GM12878 (cell line): Measurements from ENCODE around the gene ITGB2. TPM values are rescaled to one million over a fixed set of nuclear protein-coding genes. Genes with fewer than 3 reads are reported as not detected.

Source experiments
- polyA plus RNA-seq, 11 experiments: library from polyadenylated mRNA; depleted of rRNA in 4 of 11; unstranded in 6 of 11; stranded (reverse) in 5 of 11; fragments of >200 nt; fragmentation: Nextera tagmentation in 4 of 11; fragmentation: Illumina TruSeq in 1 of 11; extraction: Ambion mirVana in 4 of 11; extraction: Trizol in 1 of 11; gene quantifications; 1 replicate in 1 of 11; 2 replicates in 10 of 11; pipeline versions ENCODE4 v1.2.1 to v1.2.3, GENCODE V29; 2011 to 2016; ENCODE audit warnings: inconsistent platforms in 2 of 11, missing spikeins in 2 of 11, low read depth in 1 of 11
- total RNA-seq, 4 experiments: library from RNA; depleted of rRNA in 3 of 4; stranded (reverse); fragments of >200 nt in 3 of 4; fragmentation: Illumina TruSeq in 1 of 4; extraction: Trizol in 1 of 4; gene quantifications; 2 replicates each; pipeline versions ENCODE4 v1.2.1 to v1.2.3, GENCODE V29; 2013 to 2021

The ITGB2 gene
- total and polyA plus RNA-seq, 10 of the 15 experiments (the other 5 are each of a cell fraction or from before 2014, with no cell fraction given) = 8.0 to 172 (median 58.9) TPM

Other genes with a start within 250 kb of the ITGB2 start
Only the 7 nearest of the 8 such genes appear.
- gene KRTAP10-12, start 223.7 kb downstream of the ITGB2 start, total RNA-seq (2014; rRNA removed) = not detected in 2 replicates
- gene KRTAP10-12, start 223.7 kb downstream of the ITGB2 start, total RNA-seq (2014; rRNA removed; fragmentation: Illumina TruSeq; extraction: Trizol) = not detected in 2 replicates
- not detected in 2 replicates for gene KRTAP10-12, start 223.7 kb downstream of the ITGB2 start, total RNA-seq (2021)
- not detected in 2 replicates for gene KRTAP10-12, start 223.7 kb downstream of the ITGB2 start, polyA plus RNA-seq (2011; rRNA removed)
- not detected in 2 replicates for gene KRTAP10-12, start 223.7 kb downstream of the ITGB2 start, polyA plus RNA-seq (2014; fragmentation: Illumina TruSeq; extraction: Trizol)
- gene KRTAP10-12, start 223.7 kb downstream of the ITGB2 start, polyA plus RNA-seq (2014; fragmentation: Nextera tagmentation; extraction: Ambion mirVana) = not detected
- not detected in 2 replicates for gene KRTAP10-12, start 223.7 kb downstream of the ITGB2 start, polyA plus RNA-seq (2014; rRNA removed)
- not detected for gene KRTAP10-12, start 223.7 kb downstream of the ITGB2 start, polyA plus RNA-seq (2016; fragmentation: Nextera tagmentation; extraction: Ambion mirVana)
- gene TSPEAR, start 209.3 kb downstream of the ITGB2 start, total RNA-seq (2014; rRNA removed) = not detected in 2 replicates
- not detected in 2 replicates for gene TSPEAR, start 209.3 kb downstream of the ITGB2 start, total RNA-seq (2014; rRNA removed; fragmentation: Illumina TruSeq; extraction: Trizol)
- gene TSPEAR, start 209.3 kb downstream of the ITGB2 start, total RNA-seq (2021) = not detected in 2 replicates
- gene TSPEAR, start 209.3 kb downstream of the ITGB2 start, polyA plus RNA-seq (2011; rRNA removed) = not detected in 2 replicates
- not detected in 2 replicates for gene TSPEAR, start 209.3 kb downstream of the ITGB2 start, polyA plus RNA-seq (2014; fragmentation: Illumina TruSeq; extraction: Trizol)
- not detected for gene TSPEAR, start 209.3 kb downstream of the ITGB2 start, polyA plus RNA-seq (2014; fragmentation: Nextera tagmentation; extraction: Ambion mirVana)
- not detected in 2 replicates for gene TSPEAR, start 209.3 kb downstream of the ITGB2 start, polyA plus RNA-seq (2014; rRNA removed)
- gene TSPEAR, start 209.3 kb downstream of the ITGB2 start, polyA plus RNA-seq (2016; fragmentation: Nextera tagmentation; extraction: Ambion mirVana) = not detected
- gene UBE2G2, start 119.1 kb downstream of the ITGB2 start, total RNA-seq (2014; rRNA removed) = 75.6 and 82.3 TPM in 2 replicates
- 62.4 and 66.1 TPM in 2 replicates for gene UBE2G2, start 119.1 kb downstream of the ITGB2 start, total RNA-seq (2014; rRNA removed; fragmentation: Illumina TruSeq; extraction: Trizol)
- gene UBE2G2, start 119.1 kb downstream of the ITGB2 start, total RNA-seq (2021) = 71.0 and 76.1 TPM in 2 replicates
- gene UBE2G2, start 119.1 kb downstream of the ITGB2 start, polyA plus RNA-seq (2011; rRNA removed) = 101 and 102 TPM in 2 replicates
- 93.5 and 94.7 TPM in 2 replicates for gene UBE2G2, start 119.1 kb downstream of the ITGB2 start, polyA plus RNA-seq (2014; fragmentation: Illumina TruSeq; extraction: Trizol)
- gene UBE2G2, start 119.1 kb downstream of the ITGB2 start, polyA plus RNA-seq (2014; fragmentation: Nextera tagmentation; extraction: Ambion mirVana) = 10 to 100 TPM; 27.0 to 32.0 TPM
- gene UBE2G2, start 119.1 kb downstream of the ITGB2 start, polyA plus RNA-seq (2014; rRNA removed) = 116 and 139 TPM in 2 replicates
- 10 to 100 TPM; 72.7 to 79.2 TPM for gene UBE2G2, start 119.1 kb downstream of the ITGB2 start, polyA plus RNA-seq (2016; fragmentation: Nextera tagmentation; extraction: Ambion mirVana)
- gene SUMO3, start 102.8 kb downstream of the ITGB2 start, total RNA-seq (2014; rRNA removed) = 67.5 and 77.0 TPM in 2 replicates
- 70.3 and 74.3 TPM in 2 replicates for gene SUMO3, start 102.8 kb downstream of the ITGB2 start, total RNA-seq (2014; rRNA removed; fragmentation: Illumina TruSeq; extraction: Trizol)
- gene SUMO3, start 102.8 kb downstream of the ITGB2 start, total RNA-seq (2021) = 85.9 and 91.3 TPM in 2 replicates
- gene SUMO3, start 102.8 kb downstream of the ITGB2 start, polyA plus RNA-seq (2011; rRNA removed) = 106 and 119 TPM in 2 replicates
- 80.0 and 88.4 TPM in 2 replicates for gene SUMO3, start 102.8 kb downstream of the ITGB2 start, polyA plus RNA-seq (2014; fragmentation: Illumina TruSeq; extraction: Trizol)
- gene SUMO3, start 102.8 kb downstream of the ITGB2 start, polyA plus RNA-seq (2014; fragmentation: Nextera tagmentation; extraction: Ambion mirVana) = 10 to 100 TPM; 14.3 to 33.0 TPM
- gene SUMO3, start 102.8 kb downstream of the ITGB2 start, polyA plus RNA-seq (2014; rRNA removed) = 91.3 and 98.3 TPM in 2 replicates
- 100 to 1,000 TPM; 164 TPM for gene SUMO3, start 102.8 kb downstream of the ITGB2 start, polyA plus RNA-seq (2016; fragmentation: Nextera tagmentation; extraction: Ambion mirVana)
- 46.9 and 48.0 TPM in 2 replicates for gene PTTG1IP, start 47.2 kb downstream of the ITGB2 start, total RNA-seq (2014; rRNA removed)
- 30.2 and 33.4 TPM in 2 replicates for gene PTTG1IP, start 47.2 kb downstream of the ITGB2 start, total RNA-seq (2014; rRNA removed; fragmentation: Illumina TruSeq; extraction: Trizol)
- 45.5 and 46.7 TPM in 2 replicates for gene PTTG1IP, start 47.2 kb downstream of the ITGB2 start, total RNA-seq (2021)
- gene PTTG1IP, start 47.2 kb downstream of the ITGB2 start, polyA plus RNA-seq (2011; rRNA removed) = 44.2 and 49.2 TPM in 2 replicates
- 33.2 and 33.8 TPM in 2 replicates for gene PTTG1IP, start 47.2 kb downstream of the ITGB2 start, polyA plus RNA-seq (2014; fragmentation: Illumina TruSeq; extraction: Trizol)
- 10 to 100 TPM in 1 of 2 experiments, 1 to 10 TPM in 1; 2.4 to 10.4 TPM for gene PTTG1IP, start 47.2 kb downstream of the ITGB2 start, polyA plus RNA-seq (2014; fragmentation: Nextera tagmentation; extraction: Ambion mirVana)
- gene PTTG1IP, start 47.2 kb downstream of the ITGB2 start, polyA plus RNA-seq (2014; rRNA removed) = 39.3 and 43.4 TPM in 2 replicates
- 10 to 100 TPM; 49.5 to 56.4 TPM for gene PTTG1IP, start 47.2 kb downstream of the ITGB2 start, polyA plus RNA-seq (2016; fragmentation: Nextera tagmentation; extraction: Ambion mirVana)
- gene SLX9, start 19.1 kb upstream of the ITGB2 start, total RNA-seq (2014; rRNA removed) = 39.4 and 40.2 TPM in 2 replicates
- gene SLX9, start 19.1 kb upstream of the ITGB2 start, total RNA-seq (2014; rRNA removed; fragmentation: Illumina TruSeq; extraction: Trizol) = 17.0 and 18.0 TPM in 2 replicates
- gene SLX9, start 19.1 kb upstream of the ITGB2 start, total RNA-seq (2021) = 81.3 and 83.2 TPM in 2 replicates
- 14.8 and 27.7 TPM in 2 replicates for gene SLX9, start 19.1 kb upstream of the ITGB2 start, polyA plus RNA-seq (2011; rRNA removed)
- 1.7 and 5.9 TPM in 2 replicates for gene SLX9, start 19.1 kb upstream of the ITGB2 start, polyA plus RNA-seq (2014; fragmentation: Illumina TruSeq; extraction: Trizol)
- 1 to 10 TPM in 1 of 2 experiments, under 1 TPM in 1; 0.69 to 5.5 TPM for gene SLX9, start 19.1 kb upstream of the ITGB2 start, polyA plus RNA-seq (2014; fragmentation: Nextera tagmentation; extraction: Ambion mirVana)
- 53.6 and 62.2 TPM in 2 replicates for gene SLX9, start 19.1 kb upstream of the ITGB2 start, polyA plus RNA-seq (2014; rRNA removed)
- 10 to 100 TPM; 69.2 to 75.5 TPM for gene SLX9, start 19.1 kb upstream of the ITGB2 start, polyA plus RNA-seq (2016; fragmentation: Nextera tagmentation; extraction: Ambion mirVana)
- 29.8 and 34.2 TPM in 2 replicates for gene ADARB1, start 153.7 kb upstream of the ITGB2 start, total RNA-seq (2014; rRNA removed)
- 34.8 and 49.1 TPM in 2 replicates for gene ADARB1, start 153.7 kb upstream of the ITGB2 start, total RNA-seq (2014; rRNA removed; fragmentation: Illumina TruSeq; extraction: Trizol)
- 53.7 and 61.7 TPM in 2 replicates for gene ADARB1, start 153.7 kb upstream of the ITGB2 start, total RNA-seq (2021)
- 18.7 and 20.8 TPM in 2 replicates for gene ADARB1, start 153.7 kb upstream of the ITGB2 start, polyA plus RNA-seq (2011; rRNA removed)
- gene ADARB1, start 153.7 kb upstream of the ITGB2 start, polyA plus RNA-seq (2014; fragmentation: Illumina TruSeq; extraction: Trizol) = 39.9 and 41.4 TPM in 2 replicates
- 1 to 10 TPM; 5.7 to 9.0 TPM for gene ADARB1, start 153.7 kb upstream of the ITGB2 start, polyA plus RNA-seq (2014; fragmentation: Nextera tagmentation; extraction: Ambion mirVana)
- 31.8 and 39.0 TPM in 2 replicates for gene ADARB1, start 153.7 kb upstream of the ITGB2 start, polyA plus RNA-seq (2014; rRNA removed)
- gene ADARB1, start 153.7 kb upstream of the ITGB2 start, polyA plus RNA-seq (2016; fragmentation: Nextera tagmentation; extraction: Ambion mirVana) = 10 to 100 TPM in 1 of 2 experiments, 1 to 10 TPM in 1; 6.6 to 14.9 TPM